SKM-1 treated with dmso at 0.1 percent for 144 hours (cell line): ENCODE measurements around the gene RIN2.

Experiments
- DNase-seq: peaks from one replicate; lab custom pipeline; 2025; ENCODE audit not compliant: unreplicated experiment; lab: John Stamatoyannopoulos, UW

Gene RIN2, protein sequence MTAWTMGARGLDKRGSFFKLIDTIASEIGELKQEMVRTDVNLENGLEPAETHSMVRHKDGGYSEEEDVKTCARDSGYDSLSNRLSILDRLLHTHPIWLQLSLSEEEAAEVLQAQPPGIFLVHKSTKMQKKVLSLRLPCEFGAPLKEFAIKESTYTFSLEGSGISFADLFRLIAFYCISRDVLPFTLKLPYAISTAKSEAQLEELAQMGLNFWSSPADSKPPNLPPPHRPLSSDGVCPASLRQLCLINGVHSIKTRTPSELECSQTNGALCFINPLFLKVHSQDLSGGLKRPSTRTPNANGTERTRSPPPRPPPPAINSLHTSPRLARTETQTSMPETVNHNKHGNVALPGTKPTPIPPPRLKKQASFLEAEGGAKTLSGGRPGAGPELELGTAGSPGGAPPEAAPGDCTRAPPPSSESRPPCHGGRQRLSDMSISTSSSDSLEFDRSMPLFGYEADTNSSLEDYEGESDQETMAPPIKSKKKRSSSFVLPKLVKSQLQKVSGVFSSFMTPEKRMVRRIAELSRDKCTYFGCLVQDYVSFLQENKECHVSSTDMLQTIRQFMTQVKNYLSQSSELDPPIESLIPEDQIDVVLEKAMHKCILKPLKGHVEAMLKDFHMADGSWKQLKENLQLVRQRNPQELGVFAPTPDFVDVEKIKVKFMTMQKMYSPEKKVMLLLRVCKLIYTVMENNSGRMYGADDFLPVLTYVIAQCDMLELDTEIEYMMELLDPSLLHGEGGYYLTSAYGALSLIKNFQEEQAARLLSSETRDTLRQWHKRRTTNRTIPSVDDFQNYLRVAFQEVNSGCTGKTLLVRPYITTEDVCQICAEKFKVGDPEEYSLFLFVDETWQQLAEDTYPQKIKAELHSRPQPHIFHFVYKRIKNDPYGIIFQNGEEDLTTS

DNA sequence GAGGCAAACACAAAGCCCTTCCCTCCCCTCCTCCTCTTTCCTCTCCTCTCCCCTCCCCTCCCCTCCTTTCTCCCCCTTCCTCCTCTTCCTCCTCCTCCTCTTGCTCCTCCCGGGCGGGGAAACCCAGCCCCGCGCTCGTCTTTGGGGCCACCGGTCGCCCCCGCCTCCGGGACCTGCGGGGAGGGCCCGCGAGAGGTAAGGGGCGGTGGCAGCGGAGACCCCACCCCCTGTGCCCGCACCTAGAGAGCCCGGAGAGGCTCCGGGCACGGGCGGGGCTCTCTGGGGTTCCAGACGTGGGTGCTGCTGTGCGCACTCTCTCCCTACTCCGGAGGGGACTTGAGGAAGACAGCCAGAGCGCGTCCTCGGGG is at the start of gene RIN2:
Gene RIN2, plus strand, starts transcription at position 126 of the 368 bp plus-strand sequence. CDS start 131,344 bp downstream, outside the sequence.
- no peak for DNase-seq

DNA sequence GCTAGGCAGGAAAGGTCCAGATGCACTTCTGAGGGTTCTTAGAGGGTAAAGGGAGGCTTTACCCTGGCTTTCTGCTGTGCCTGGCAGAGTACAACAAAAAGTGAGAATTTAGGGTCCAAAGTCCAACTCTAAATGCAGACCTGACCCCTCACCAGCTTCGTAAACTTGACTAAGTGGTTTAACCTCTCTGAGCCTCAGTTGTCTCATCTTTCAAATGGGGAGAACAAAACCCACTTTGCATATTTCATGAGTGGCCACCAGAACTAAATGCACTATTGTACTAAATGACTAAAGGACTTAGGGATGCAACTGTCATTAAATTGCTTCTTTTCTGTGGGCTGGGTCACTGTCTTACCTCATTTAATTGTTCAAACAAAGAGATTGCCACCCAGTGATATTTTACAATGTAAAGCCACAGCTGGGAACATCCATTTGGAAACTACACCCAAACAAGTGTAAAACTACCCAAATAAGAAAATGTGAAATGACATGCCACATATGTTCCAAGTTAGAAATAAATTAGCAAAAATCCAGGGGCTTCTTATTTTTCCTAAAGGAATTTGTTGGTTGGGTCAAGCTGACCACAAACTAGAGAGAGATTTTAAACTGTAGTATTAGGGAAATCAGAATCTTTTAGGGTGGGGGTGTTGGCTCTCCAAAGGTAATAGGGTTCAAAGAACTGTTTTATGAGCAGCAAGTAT is 48.3 kb upstream of the RIN2 start:
- no peak for DNase-seq

- DNase-seq, result no peak
Measured at GRCh38 chr20:19710336-19711120, 47.5 kb upstream of the RIN2 start.

- no peak for DNase-seq
Measured at GRCh38 chr20:19711126-19711525, 46.9 kb upstream of the RIN2 start.

- no peak for DNase-seq
Measured at GRCh38 chr20:19712721-19713260, 45.3 kb upstream of the RIN2 start.

DNA sequence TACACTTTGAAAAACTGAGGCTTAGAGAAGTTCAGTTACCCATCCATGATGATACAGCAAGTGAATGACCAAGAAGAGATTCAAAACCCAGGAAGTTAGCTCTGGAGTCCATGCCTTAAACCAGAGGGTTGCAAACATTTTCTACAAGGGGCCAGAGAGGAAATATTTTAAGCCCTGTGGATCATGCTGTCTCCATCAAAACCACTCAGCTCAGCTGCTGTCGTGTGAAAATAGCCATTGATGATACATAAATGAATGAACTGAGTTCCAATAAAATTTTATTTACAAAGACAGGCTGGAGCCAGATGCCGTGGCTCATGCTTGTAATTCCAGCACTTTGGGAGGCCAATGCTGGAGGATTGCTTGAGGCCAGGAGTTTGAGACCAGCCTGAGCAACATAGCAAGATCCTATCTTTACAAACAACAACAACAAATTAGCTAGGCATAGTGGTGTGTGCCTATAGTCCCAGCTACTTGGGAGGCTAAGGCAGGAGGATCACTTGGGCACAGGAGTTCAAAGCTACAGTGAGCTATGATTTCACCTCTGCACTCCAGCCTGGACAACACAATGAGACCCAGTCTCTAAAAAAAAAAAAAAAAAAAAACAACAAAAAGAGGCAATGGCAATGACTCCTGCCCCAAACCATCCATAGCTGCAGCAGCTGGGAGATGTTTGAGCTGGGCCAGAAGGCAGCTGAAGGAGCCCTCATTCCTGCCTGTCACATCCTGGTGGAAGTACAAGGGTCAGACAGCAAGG is 44.1 kb upstream of the RIN2 start:
- DNase-seq, result no peak

- DNase-seq, result no peak
Measured at GRCh38 chr20:19714579-19714840, 43.5 kb upstream of the RIN2 start.

DNA sequence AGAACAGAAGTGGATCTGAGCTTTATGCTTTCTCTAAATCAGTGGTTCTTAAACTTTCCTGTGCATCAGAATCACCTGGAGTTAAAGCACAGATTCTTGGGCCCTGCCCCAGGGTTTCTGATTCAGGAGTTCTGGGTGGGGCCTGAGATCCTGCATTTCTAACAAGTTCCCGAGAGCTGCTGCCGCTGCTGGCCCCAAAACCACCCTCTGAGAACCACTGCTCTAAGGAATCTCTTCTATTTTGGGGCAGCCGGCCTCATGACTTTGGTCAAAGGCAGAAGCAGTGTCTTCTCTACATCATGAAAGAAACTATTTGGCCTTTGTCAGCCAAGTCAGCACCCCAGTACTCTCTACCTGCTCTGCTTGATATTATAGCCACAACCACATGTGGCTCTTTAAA is 42.1 kb upstream of the RIN2 start:
- DNase-seq, result no peak

DNA sequence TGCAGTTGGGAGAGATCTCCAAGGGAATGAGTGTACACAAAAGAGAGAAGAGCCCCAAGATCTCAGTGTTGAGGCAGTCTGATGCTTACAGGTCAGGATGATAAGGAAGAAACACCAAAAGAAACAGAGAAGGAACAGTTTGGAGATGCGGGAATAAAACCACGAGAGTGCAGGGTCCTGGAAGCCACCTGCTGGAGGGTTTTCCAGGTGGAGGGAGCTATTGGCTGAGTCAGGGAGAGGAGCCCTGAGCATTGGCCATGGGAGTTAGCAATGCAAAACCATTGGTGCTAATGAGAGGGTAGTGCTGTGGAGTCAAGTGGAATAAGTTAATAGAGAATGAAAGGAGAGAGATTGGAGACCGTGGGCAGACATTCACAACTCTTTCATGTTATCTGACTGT is 39.2 kb upstream of the RIN2 start:
- DNase-seq, result no peak

DNA sequence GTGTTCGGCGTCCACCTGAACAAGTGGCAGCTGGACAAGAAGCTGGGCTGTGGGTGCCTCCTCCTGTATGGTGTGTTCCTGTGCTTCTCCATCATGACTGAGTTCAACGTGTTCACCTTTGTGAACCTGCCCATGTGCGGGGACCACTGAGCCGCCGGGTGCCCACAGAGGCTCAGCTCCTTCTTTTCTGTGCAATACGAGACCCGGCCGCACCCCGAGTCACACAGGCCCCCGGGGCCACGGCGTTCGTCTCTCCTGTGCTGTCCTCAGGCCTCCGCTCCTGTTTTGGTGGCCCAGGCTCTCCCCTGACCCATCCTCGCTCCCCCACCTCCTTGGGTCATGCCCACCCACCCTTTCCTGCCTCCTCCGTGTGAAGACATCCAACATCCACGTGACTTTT is 37.1 kb upstream of the RIN2 start:
- DNase-seq, result no peak

GRCh38 chr20:19723051-19723450 is 35.0 kb upstream of the RIN2 start:
- no peak for DNase-seq

DNA sequence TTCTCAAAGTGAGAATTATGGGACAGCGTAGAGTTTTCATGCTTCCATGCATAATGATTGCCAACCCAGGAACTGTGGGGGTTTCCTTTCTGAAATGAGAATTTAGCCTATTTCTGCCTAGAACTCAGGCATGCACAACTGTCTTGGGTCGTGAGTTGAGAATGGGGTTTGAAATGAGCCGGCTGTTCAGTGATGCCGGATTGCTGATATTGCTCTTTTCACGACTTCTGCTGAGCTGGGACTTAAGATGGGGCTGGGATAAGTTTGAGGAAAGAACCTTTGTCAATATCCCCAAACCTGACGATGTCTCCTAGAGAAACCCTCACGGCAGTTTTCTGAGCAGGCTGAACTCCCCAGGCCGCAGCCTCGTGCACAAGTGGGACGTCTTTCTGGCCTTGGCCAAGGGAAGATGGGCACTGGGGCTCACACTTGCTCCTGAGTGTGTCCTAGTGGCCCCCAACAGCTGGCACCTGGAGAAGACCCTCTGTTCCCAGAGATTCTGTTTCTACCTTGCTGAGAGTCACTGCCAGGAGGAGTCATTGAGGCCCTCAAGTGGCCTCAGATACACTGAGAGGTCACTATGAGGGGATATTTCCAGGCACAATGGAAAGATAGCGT is 34.1 kb upstream of the RIN2 start:
- DNase-seq, result no peak

DNA sequence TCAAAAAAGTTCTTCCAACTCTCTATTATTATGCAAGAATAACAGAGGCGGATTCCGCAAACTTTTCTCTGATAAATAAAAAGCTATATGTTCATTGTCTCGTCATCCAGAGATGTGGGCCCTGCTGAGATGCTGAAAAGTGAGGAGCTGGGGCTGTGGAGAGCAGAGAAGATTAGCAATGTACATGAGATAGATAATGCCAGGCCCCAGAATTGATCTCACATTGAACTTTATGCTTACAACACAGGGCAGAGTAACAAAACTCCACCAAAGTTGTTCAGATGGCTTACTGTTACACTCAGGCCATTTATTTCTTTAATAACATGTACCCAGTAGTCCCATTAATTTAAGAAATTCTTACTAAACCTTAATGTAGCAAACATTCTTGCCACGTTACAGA is 32.7 kb upstream of the RIN2 start:
- DNase-seq, result no peak

GRCh38 chr20:19725814-19726525 is 32.1 kb upstream of the RIN2 start:
- no peak for DNase-seq

DNA sequence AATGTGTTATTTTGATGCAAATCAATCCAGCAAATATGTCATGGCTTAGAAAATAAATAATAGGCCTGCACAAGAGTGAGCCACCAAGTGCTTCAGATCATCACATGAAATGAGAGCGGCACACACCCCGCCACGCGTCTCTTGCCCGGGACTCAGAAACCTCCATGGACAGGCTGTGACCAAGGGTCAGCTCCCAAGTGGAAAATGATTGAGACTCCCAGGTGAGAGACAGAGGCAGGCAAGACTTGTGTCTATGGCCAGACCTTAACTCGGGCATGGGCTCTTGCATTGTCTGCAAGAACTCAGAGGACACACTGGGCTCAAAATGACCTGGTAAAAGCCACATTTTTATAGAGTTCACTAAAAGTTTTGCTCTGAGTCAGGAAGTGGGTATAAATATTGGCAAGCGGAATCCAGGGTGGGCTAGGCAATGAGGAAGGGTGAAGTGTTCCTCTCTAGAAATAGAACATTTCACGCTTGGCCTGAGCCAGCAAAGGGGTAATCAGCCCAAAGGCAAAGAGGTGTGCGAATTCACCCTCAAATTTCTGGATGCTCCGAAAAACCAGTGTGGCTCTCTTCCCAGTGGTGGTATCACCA is 30.7 kb upstream of the RIN2 start:
- DNase-seq, result no peak

GRCh38 chr20:19729672-19730071 is 28.4 kb upstream of the RIN2 start:
- no peak for DNase-seq

GRCh38 chr20:19730706-19731105 is 27.4 kb upstream of the RIN2 start:
- DNase-seq, result no peak

GRCh38 chr20:19734811-19735210 is 23.2 kb upstream of the RIN2 start:
- DNase-seq, result no peak

DNA sequence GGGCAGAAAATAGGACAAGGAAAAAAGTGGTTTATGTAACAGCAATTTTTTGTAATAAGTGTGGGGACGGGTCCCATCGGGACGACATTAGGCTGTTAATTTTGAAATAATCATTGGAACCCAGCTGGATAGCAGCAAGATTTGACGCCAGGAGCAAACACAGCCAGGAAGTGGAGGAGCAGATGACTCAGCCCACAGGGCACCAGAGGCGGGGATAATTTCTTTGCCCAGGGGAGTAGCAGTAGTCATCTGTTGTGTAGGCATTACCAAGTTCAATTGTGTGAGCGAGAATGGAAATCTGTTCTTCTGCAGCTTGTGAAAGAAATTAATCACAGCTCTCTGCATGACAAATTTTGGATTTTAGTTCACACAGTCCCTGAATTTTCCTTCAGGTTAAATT is 22.6 kb upstream of the RIN2 start:
- DNase-seq, result no peak
